ENCODE measurements around the gene NOS3. TPM values are rescaled to one million over a fixed set of nuclear protein-coding genes. Genes with fewer than 3 reads are reported as not detected.

Gene NOS3
- total and polyA plus RNA-seq, 9 of the 15 experiments (the other 6 are each of a cell fraction or from before 2014, with no cell fraction given) = 1.1 to 121 (median 23.6) TPM

DNA sequence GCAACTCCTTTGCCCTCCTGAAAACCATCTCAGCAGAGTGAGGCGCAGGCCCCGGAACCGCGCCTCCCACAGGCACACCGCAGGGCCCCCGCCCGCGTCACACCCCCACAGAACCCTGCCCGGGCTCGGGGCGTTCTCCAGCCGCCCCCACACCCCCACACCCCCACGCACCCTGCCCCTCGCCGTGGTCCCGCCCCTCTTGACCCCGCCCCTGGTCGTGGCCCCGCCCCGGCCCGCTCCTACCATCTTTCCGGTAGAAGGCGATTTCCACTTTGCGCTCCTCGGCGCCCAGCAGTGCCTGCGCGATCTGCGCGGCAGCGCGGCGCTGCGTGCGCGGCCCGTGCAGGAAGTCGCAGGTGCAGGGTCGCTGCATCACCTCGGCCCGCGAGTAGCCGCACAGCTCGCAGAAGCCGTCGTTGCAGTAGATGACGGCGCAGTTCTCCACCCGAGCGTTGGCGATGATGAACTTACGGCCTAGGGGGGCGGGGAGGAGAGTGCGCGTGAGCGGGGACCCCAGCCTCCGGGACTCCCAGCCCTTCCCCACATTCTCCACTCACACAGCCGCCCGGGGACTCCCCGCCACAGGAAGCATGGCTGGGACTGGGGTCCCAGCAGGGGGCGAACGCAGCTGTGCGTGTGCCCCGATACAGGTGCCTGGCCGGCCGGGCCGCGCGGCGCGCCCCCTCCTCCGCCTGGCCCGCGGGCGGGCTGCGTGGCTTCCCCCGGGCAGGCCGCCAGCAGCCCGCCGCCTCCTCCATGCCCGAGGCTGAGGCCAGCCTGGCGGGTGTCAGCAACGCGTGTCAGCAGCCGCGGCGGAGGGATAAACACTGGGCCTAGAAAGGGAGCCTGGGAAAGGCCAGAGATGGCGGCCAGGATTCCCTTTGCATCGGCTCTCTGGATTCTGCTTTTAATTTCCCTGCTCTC lies 16.1 kb upstream of the NOS3 start (continued):
- TF ChIP-seq, protein P1, sequence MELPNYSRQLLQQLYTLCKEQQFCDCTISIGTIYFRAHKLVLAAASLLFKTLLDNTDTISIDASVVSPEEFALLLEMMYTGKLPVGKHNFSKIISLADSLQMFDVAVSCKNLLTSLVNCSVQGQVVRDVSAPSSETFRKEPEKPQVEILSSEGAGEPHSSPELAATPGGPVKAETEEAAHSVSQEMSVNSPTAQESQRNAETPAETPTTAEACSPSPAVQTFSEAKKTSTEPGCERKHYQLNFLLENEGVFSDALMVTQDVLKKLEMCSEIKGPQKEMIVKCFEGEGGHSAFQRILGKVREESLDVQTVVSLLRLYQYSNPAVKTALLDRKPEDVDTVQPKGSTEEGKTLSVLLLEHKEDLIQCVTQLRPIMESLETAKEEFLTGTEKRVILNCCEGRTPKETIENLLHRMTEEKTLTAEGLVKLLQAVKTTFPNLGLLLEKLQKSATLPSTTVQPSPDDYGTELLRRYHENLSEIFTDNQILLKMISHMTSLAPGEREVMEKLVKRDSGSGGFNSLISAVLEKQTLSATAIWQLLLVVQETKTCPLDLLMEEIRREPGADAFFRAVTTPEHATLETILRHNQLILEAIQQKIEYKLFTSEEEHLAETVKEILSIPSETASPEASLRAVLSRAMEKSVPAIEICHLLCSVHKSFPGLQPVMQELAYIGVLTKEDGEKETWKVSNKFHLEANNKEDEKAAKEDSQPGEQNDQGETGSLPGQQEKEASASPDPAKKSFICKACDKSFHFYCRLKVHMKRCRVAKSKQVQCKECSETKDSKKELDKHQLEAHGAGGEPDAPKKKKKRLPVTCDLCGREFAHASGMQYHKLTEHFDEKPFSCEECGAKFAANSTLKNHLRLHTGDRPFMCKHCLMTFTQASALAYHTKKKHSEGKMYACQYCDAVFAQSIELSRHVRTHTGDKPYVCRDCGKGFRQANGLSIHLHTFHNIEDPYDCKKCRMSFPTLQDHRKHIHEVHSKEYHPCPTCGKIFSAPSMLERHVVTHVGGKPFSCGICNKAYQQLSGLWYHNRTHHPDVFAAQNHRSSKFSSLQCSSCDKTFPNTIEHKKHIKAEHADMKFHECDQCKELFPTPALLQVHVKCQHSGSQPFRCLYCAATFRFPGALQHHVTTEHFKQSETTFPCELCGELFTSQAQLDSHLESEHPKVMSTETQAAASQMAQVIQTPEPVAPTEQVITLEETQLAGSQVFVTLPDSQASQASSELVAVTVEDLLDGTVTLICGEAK (IDR thresholded peaks at IDR 0.05) = no peak; the same call in 1 of the 2 replicates
- TF ChIP-seq, protein P1 (CRISPR knock-in tag; IDR thresholded peaks at IDR 0.05) = no peak
- TF ChIP-seq NUFIP1 (IDR thresholded peaks at IDR 0.05; ENCODE audit: partially characterized antibody) (no peak), CREM (IDR thresholded peaks at IDR 0.05; ENCODE audit: low read depth) (peak; percentile 66), KLF1 (tag; IDR thresholded peaks at IDR 0.05) (peak; percentile 59; the same call in 1 of the 2 replicates), XRCC5 (IDR thresholded peaks at IDR 0.05; ENCODE audit: low read depth, low read length) (0 out of 2 replicates have a peak, but pooled peaks have one; percentile 39), POLR2B (IDR thresholded peaks at IDR 0.05; ENCODE audit: low read depth, partially characterized antibody) (peak; percentile 80), CBX5 (IDR thresholded peaks at IDR 0.05; ENCODE audit: borderline replicate concordance, low read depth) (no peak), RAD21 (CRISPR knock-in tag; conservative IDR thresholded peaks at IDR 0.05 in 1 of 2, IDR thresholded peaks at IDR 0.05 in 1 of 2) (peak; percentile 32 to 42; a peak in 2 of 4 replicates), CBX2 (IDR thresholded peaks at IDR 0.05; ENCODE audit: insufficient read depth, low read length, poor library complexity, severe bottlenecking) (no peak)
- TF ChIP-seq, protein P2, sequence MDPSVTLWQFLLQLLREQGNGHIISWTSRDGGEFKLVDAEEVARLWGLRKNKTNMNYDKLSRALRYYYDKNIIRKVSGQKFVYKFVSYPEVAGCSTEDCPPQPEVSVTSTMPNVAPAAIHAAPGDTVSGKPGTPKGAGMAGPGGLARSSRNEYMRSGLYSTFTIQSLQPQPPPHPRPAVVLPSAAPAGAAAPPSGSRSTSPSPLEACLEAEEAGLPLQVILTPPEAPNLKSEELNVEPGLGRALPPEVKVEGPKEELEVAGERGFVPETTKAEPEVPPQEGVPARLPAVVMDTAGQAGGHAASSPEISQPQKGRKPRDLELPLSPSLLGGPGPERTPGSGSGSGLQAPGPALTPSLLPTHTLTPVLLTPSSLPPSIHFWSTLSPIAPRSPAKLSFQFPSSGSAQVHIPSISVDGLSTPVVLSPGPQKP (CRISPR knock-in tag; IDR thresholded peaks at IDR 0.05) = no peak
- TF ChIP-seq, protein P3, sequence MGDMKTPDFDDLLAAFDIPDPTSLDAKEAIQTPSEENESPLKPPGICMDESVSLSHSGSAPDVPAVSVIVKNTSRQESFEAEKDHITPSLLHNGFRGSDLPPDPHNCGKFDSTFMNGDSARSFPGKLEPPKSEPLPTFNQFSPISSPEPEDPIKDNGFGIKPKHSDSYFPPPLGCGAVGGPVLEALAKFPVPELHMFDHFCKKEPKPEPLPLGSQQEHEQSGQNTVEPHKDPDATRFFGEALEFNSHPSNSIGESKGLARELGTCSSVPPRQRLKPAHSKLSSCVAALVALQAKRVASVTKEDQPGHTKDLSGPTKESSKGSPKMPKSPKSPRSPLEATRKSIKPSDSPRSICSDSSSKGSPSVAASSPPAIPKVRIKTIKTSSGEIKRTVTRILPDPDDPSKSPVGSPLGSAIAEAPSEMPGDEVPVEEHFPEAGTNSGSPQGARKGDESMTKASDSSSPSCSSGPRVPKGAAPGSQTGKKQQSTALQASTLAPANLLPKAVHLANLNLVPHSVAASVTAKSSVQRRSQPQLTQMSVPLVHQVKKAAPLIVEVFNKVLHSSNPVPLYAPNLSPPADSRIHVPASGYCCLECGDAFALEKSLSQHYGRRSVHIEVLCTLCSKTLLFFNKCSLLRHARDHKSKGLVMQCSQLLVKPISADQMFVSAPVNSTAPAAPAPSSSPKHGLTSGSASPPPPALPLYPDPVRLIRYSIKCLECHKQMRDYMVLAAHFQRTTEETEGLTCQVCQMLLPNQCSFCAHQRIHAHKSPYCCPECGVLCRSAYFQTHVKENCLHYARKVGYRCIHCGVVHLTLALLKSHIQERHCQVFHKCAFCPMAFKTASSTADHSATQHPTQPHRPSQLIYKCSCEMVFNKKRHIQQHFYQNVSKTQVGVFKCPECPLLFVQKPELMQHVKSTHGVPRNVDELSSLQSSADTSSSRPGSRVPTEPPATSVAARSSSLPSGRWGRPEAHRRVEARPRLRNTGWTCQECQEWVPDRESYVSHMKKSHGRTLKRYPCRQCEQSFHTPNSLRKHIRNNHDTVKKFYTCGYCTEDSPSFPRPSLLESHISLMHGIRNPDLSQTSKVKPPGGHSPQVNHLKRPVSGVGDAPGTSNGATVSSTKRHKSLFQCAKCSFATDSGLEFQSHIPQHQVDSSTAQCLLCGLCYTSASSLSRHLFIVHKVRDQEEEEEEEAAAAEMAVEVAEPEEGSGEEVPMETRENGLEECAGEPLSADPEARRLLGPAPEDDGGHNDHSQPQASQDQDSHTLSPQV (IDR thresholded peaks at IDR 0.05) = peak; percentile 79

All from K562 (cell line).